GM19099 (cell line): ENCODE measurements around the gene MTHFD1L.

Source experiments
- POLR2A ChIP-seq: IDR thresholded peaks from 3 replicates; pipeline ENCODE4 v1.6.1; 2011; ENCODE audit warnings: low read depth; ENCODE audit not compliant: insufficient read length; ENCODE audit errors: extremely low read depth

MTHFD1L gene

GRCh38 chr6:150891888-150892485 is 26.5 kb downstream of the MTHFD1L start:
- TF ChIP-seq POLR2A = no peak

DNA sequence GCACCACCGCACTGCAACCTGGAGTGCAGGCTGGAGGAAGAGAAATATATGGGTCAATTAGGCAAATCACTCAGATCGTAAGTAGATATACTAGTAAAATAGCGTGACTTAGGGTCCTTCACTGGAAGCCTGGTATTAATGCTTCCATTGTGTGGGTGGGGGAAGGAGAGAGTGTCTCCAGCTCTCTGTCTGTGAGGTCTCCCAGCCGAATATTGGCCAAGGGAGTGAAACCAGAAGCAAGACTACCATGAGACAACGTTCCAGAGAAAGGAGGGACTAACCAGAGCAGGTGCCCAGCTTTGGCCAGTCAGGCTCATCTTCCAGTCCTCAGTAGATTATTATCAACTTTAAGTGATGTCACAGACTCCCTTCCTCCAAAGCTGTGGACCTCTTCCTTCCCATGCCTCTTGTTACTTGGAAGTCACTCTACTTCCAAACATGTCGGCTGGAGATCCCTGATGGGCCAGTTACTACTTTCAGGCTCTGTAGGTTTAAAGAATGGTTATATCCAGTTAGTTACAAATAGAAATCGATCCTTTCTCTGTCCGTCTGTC is 28.8 kb downstream of the MTHFD1L start:
- TF ChIP-seq POLR2A = no peak

DNA sequence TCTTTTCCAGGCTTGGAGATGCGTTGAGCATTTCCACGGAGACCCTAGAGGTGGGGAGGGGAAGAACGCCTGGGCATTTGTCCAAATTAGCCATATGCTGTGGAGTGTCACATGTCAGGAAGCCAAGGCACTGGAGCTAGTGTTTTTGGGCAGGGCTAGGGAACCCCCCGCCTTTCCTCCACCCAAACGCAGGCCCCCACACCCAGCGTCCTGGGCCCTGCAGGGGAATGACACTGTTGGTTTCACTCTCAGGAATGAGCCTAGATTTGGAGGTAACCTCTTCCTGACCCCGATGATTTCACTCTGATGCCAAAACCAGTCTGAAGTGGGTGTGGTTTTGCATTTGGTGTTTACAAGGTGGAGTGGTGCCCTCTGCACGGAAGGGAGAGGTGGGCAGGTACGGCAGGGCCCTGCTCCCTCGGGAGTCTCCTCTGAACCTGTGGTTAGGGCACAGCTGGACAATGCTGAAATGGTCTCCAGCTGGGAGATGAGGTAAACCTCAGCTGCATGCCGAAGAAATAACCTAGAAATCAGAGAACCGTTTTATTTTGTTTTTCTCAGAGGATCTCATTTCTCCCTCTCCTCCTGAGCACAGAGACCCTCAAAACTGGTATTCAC is 29.5 kb downstream of the MTHFD1L start:
- TF ChIP-seq POLR2A = no peak

DNA sequence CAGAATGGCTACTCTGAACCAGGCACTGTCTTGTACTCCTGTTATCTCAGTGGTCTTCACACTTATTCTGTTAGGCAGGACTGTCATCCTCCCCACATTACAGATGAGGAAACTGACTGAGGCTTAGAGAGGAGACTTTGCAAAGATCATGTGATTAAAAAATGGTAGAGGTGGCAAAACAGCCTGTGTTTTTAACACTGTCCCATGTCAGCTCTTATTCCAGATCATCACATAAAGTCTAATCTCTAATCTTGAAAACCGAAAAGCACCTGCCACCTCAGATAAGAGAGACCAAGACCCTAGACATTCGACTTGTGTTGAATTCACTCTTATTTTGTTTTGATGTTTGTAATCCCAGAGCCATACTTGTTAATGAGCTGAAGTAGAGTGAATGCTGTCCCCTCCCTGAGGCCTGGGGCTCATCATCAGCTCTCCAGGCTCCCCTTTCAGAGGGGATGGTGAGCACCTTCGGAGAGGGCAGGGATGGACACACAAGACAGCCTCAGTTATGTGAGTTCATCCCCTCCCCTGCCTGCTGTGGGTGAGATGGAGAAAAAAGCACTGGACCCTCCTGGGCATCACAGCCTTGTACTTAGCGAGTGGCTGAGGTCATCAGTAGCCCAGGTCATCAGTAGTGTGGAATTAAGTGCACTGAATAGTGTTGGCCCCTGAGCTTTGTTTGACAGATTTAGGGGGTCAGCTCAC is 30.6 kb downstream of the MTHFD1L start:
- no peak for TF ChIP-seq POLR2A

- no peak for TF ChIP-seq POLR2A
These were observed 32.0 kb downstream of the MTHFD1L start for GRCh38 chr6:150897400-150897943.

- no peak for TF ChIP-seq POLR2A
These were observed 33.1 kb downstream of the MTHFD1L start for GRCh38 chr6:150898399-150899170.

GRCh38 chr6:150899231-150899630 is 33.7 kb downstream of the MTHFD1L start:
- TF ChIP-seq POLR2A = no peak

DNA sequence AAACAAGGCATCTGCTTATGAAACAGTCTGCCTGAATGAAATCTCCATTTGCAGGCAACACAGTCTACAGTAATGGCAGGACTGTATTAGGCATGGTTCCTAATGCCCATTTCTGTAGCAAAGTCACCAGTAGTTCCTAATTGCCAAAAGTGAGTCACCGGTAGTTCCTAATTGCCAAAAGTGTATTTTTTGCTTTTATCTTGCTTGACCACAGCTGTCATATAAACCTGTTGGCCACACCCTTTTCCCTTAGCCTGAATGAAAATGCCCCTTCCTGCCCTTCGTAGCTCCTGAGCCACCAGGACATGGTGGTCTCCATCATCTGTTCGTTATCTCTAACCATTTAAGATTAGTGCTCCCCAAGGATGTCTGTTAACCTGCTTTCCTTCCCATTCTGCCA is 34.5 kb downstream of the MTHFD1L start:
- no peak for TF ChIP-seq POLR2A

DNA sequence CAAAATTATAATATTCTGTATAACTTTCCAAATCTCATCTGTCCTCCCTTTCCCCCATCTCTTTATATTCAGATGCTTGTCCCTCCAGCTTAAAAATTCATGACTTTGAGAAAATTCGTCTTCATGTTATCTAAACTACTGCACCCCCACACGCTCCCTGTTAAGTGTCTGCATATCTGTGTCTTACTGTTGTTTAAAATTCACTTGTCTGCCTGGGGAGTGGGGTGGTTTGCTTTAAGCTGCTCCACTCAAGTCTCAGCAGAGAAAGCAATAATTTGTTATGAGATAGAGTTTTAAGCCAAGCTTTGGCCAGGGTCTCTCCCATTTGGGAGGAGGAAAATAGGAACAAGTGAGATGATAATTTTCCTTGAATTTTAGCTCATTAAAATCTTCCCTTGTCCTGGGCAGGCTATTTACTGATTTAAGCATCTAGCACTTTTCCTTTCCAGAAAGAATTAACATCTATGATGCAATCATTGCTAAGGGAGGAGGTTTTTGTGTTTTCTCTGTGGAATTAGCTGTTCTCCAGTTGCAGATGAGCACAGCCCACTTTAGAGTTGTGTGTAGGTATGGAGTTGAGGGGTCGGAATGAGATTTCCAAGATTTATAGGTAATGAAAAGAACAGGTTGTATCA is 36.8 kb downstream of the MTHFD1L start:
- TF ChIP-seq POLR2A = no peak

DNA sequence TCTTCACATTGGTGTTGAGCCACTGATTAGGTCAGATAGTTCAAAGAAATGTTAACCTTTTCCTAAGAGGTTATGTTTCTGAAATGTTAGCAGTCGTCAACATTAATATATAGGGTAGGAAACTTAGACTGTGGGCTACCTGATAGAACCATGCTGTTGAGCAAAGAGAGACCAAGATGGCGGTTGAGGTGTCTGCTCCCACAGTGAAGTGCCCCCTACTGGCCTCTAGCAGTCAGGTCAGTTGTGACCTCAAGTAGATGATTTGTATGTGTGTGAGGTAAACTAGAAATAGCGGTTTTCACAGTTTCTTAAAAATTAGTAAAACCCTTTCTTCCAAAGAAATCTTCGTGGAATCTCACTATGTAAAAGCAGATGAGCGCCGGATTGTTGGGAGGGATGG is 40.3 kb downstream of the MTHFD1L start:
- TF ChIP-seq POLR2A = no peak

GRCh38 chr6:150906641-150907326 is 41.3 kb downstream of the MTHFD1L start:
- TF ChIP-seq POLR2A = no peak

- TF ChIP-seq POLR2A = no peak
These were observed 41.9 kb downstream of the MTHFD1L start for GRCh38 chr6:150907383-150907782.

DNA sequence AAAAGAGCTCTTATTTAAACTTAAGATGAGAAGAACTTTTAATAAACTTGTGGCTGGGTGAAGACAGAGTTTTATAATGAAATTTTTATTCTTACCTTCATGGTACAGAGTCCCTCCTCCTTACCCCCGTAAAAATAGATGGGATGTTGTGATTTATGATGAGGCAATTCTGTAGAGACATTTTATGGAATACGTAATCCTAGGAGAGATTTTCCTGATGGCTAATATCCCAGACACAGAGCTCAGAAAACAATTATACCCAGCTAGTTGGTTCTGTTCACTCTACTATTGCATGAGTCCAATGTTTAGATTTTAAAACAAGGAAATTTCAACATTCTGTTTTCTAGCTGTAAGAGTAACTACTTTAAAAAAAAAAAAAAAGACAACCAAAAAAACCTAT is 43.4 kb downstream of the MTHFD1L start:
- TF ChIP-seq POLR2A = no peak

- no peak for TF ChIP-seq POLR2A
These were observed 45.1 kb downstream of the MTHFD1L start for GRCh38 chr6:150910561-150910960.
